HEK293 (cell line): ENCODE results near the gene VTN.

Experiments
- GFI1B ChIP-seq: fragments of 450-650 bp; formaldehyde crosslinking; IDR thresholded peaks from 2 replicates; pipeline ENCODE4 v1.5.1; 2016; ENCODE audit warnings: missing biosample characterization, missing genetic modification characterization
- HOXC10 ChIP-seq: sonication (generic); formaldehyde crosslinking; IDR thresholded peaks from 2 replicates; pipeline ENCODE4 v1.8.1; 2023; ENCODE audit warnings: mild to moderate bottlenecking, missing genetic modification reagents
- PATZ1 ChIP-seq: fragments of 450-650 bp; formaldehyde crosslinking; IDR thresholded peaks from 2 replicates; pipeline ENCODE4 v1.5.1; 2016; ENCODE audit warnings: missing biosample characterization, missing genetic modification characterization
- YY1 ChIP-seq: fragments of 450-650 bp; formaldehyde crosslinking; IDR thresholded peaks from 2 replicates; pipeline ENCODE4 v1.5.1; 2018; ENCODE audit warnings: missing biosample characterization, missing genetic modification characterization
- ZBTB20 ChIP-seq: fragments of 450-650 bp; formaldehyde crosslinking; IDR thresholded peaks from 2 replicates; pipeline ENCODE4 v1.5.1; 2016; ENCODE audit warnings: missing biosample characterization, missing genetic modification characterization
- ZFP3 ChIP-seq: fragments of 450-650 bp; formaldehyde crosslinking; IDR thresholded peaks from 2 replicates; pipeline ENCODE4 v1.5.1; 2016; ENCODE audit warnings: low read depth, missing biosample characterization, missing genetic modification characterization
- ZFP69B ChIP-seq: fragments of 450-650 bp; formaldehyde crosslinking; IDR thresholded peaks from 2 replicates; pipeline ENCODE4 v1.5.1; 2016; ENCODE audit warnings: missing biosample characterization, missing genetic modification characterization
- ZNF155 ChIP-seq: fragments of 450-650 bp; formaldehyde crosslinking; IDR thresholded peaks from 2 replicates; pipeline ENCODE4 v1.5.1; 2016; ENCODE audit warnings: missing biosample characterization, missing genetic modification characterization
- ZNF19 ChIP-seq: fragments of 450-650 bp; formaldehyde crosslinking; IDR thresholded peaks from 2 replicates; pipeline ENCODE4; 2016; ENCODE audit warnings: missing biosample characterization, missing genetic modification characterization, low read depth
- ZNF214 ChIP-seq: fragments of 450-650 bp; formaldehyde crosslinking; IDR thresholded peaks from 2 replicates; pipeline ENCODE4 v1.5.1; 2017; ENCODE audit warnings: missing biosample characterization, mild to moderate bottlenecking, missing genetic modification characterization, borderline replicate concordance
- ZNF266 ChIP-seq: fragments of 450-650 bp; formaldehyde crosslinking; IDR thresholded peaks from 2 replicates; pipeline ENCODE4 v1.5.1; 2016; ENCODE audit warnings: missing biosample characterization, missing genetic modification characterization, low read depth
- ZNF335 ChIP-seq: fragments of 450-650 bp; formaldehyde crosslinking; conservative IDR thresholded peaks from 2 replicates; pipeline ENCODE4 v1.5.1; 2016; ENCODE audit warnings: missing biosample characterization, missing genetic modification characterization
- ZNF366 ChIP-seq: fragments of 450-650 bp; formaldehyde crosslinking; conservative IDR thresholded peaks from 2 replicates; pipeline ENCODE4 v1.5.1; 2016; ENCODE audit warnings: missing biosample characterization, missing genetic modification characterization
- ZNF513 ChIP-seq: fragments of 450-650 bp; IDR thresholded peaks from 2 replicates; pipeline ENCODE4 v1.5.1; 2018; ENCODE audit warnings: missing biosample characterization, missing genetic modification characterization
- ZNF514 ChIP-seq: fragments of 450-650 bp; formaldehyde crosslinking; IDR thresholded peaks from 2 replicates; pipeline ENCODE4 v1.5.1; 2016; ENCODE audit warnings: missing biosample characterization, missing genetic modification characterization
- ZNF518A ChIP-seq: fragments of 450-650 bp; formaldehyde crosslinking; conservative IDR thresholded peaks from 2 replicates; pipeline ENCODE4 v1.5.1; 2016; ENCODE audit warnings: low read depth, missing biosample characterization, missing genetic modification characterization
- ZNF555 ChIP-seq: fragments of 450-650 bp; formaldehyde crosslinking; conservative IDR thresholded peaks from 2 replicates; pipeline ENCODE4 v1.5.1; 2017; ENCODE audit warnings: missing biosample characterization, mild to moderate bottlenecking, missing genetic modification characterization, inconsistent platforms
- ZNF561 ChIP-seq: fragments of 450-650 bp; IDR thresholded peaks from 2 replicates; pipeline ENCODE4 v1.5.1; 2018; ENCODE audit warnings: missing biosample characterization, missing genetic modification characterization, borderline replicate concordance
- ZNF585B ChIP-seq: fragments of 450-650 bp; formaldehyde crosslinking; IDR thresholded peaks from 2 replicates; pipeline ENCODE4 v1.5.1; 2016; ENCODE audit warnings: missing biosample characterization, missing genetic modification characterization
- ZNF621 ChIP-seq: fragments of 450-650 bp; formaldehyde crosslinking; IDR thresholded peaks from 2 replicates; pipeline ENCODE4 v1.5.1; 2017; ENCODE audit warnings: missing biosample characterization, missing genetic modification characterization
- ZNF658 ChIP-seq: fragments of 450-650 bp; formaldehyde crosslinking; IDR thresholded peaks from 2 replicates; pipeline ENCODE4; 2016; ENCODE audit warnings: missing biosample characterization, missing genetic modification characterization
- ZNF747 ChIP-seq: fragments of 450-650 bp; formaldehyde crosslinking; IDR thresholded peaks from 2 replicates; pipeline ENCODE4 v1.5.1; 2016; ENCODE audit warnings: missing biosample characterization, missing genetic modification characterization
- ZNF776 ChIP-seq: fragments of 450-650 bp; formaldehyde crosslinking; IDR thresholded peaks from 2 replicates; pipeline ENCODE4 v1.5.0; 2017; ENCODE audit warnings: missing biosample characterization, missing genetic modification characterization, borderline replicate concordance
- ZNF791 ChIP-seq: fragments of 450-650 bp; formaldehyde crosslinking; IDR thresholded peaks from 2 replicates; pipeline ENCODE4 v1.5.1; 2016; ENCODE audit warnings: missing biosample characterization, missing genetic modification characterization
- ZNF837 ChIP-seq: fragments of 450-650 bp; formaldehyde crosslinking; IDR thresholded peaks from 2 replicates; pipeline ENCODE4 v1.5.1; 2016; ENCODE audit warnings: missing biosample characterization, missing genetic modification characterization
- ZSCAN18 ChIP-seq: fragments of 450-650 bp; formaldehyde crosslinking; IDR thresholded peaks from 2 replicates; pipeline ENCODE4 v1.5.1; 2016; ENCODE audit warnings: missing biosample characterization, missing genetic modification characterization
- ZSCAN23 ChIP-seq: fragments of 450-650 bp; formaldehyde crosslinking; IDR thresholded peaks from 2 replicates; pipeline ENCODE4 v1.5.1; 2016; ENCODE audit warnings: missing biosample characterization, missing genetic modification characterization
- ZSCAN4 ChIP-seq: fragments of 450-650 bp; formaldehyde crosslinking; IDR thresholded peaks from 2 replicates; pipeline ENCODE4 v1.5.1; 2017; ENCODE audit warnings: missing biosample characterization, missing genetic modification characterization
- ZXDB ChIP-seq: fragments of 450-650 bp; formaldehyde crosslinking; IDR thresholded peaks from 2 replicates; pipeline ENCODE4 v1.5.1; 2016; ENCODE audit warnings: missing biosample characterization, missing genetic modification characterization

Gene VTN

GRCh38 chr17:28318759-28319597 is 51.1 kb downstream of the VTN start, which contains the start of gene TMEM97 (continued):
- peak; percentile 45; the same call in 1 of the 2 replicates for TF ChIP-seq YY1
- no peak for TF ChIP-seq ZNF776 (tag by site-specific recombination)
- TF ChIP-seq ZNF837: no peak
- TF ChIP-seq ZNF366 (tag by site-specific recombination): peak; percentile 56
- no peak for TF ChIP-seq ZNF513 (tag by site-specific recombination)
- TF ChIP-seq ZNF791 (tag by site-specific recombination): no peak
- peak; percentile 48; the same call in 1 of the 2 replicates for TF ChIP-seq ZFP69B
- TF ChIP-seq ZFP3 (tag by site-specific recombination): no peak
- no peak for TF ChIP-seq ZSCAN18 (tag by site-specific recombination)
- 0 out of 2 replicates have a peak, but pooled peaks have one; percentile 17 for TF ChIP-seq ZSCAN23 (tag by site-specific recombination)
- TF ChIP-seq PATZ1 (tag by site-specific recombination): peak; percentile 96
- no peak for TF ChIP-seq ZSCAN4 (tag by site-specific recombination)
- no peak for TF ChIP-seq ZNF19 (tag by site-specific recombination)
- TF ChIP-seq ZNF747 (tag by site-specific recombination): no peak
- no peak for TF ChIP-seq ZNF514 (tag by site-specific recombination)
- no peak for TF ChIP-seq HOXC10 (CRISPR knock-in tag)
- TF ChIP-seq ZXDB (tag by site-specific recombination): no peak; the same call in none of the 2 replicates
- no peak for TF ChIP-seq ZNF585B (tag by site-specific recombination)
- TF ChIP-seq ZNF561 (tag by site-specific recombination): peak; percentile 60; the same call in 1 of the 2 replicates
- no peak for TF ChIP-seq ZNF658
- no peak for TF ChIP-seq ZNF155 (tag by site-specific recombination)
- no peak for TF ChIP-seq ZNF555 (tag by site-specific recombination)
- no peak for TF ChIP-seq ZNF266 (tag by site-specific recombination)
- TF ChIP-seq ZBTB20 (tag by site-specific recombination): peak; percentile 60; the same call in 1 of the 2 replicates
- TF ChIP-seq ZNF621: no peak
- TF ChIP-seq ZNF518A (tag by site-specific recombination): no peak
- TF ChIP-seq ZNF335 (tag by site-specific recombination): peak; percentile 94
- peak; percentile 29; the same call in 1 of the 2 replicates for TF ChIP-seq GFI1B (tag by site-specific recombination)
- TF ChIP-seq ZNF214 (tag by site-specific recombination): no peak
